Adrenal gland (tissue), 5 donors: ENCODE data around the gene TEX48.

Experiments used
- CTCF ChIP-seq, 6 experiments: fragments of 450-650 bp in 4 of 6; fragments of 200-600 bp in 2 of 6; sonication (generic) in 1 of 6; IDR thresholded peaks; 1 replicate in 5 of 6; 2 replicates in 1 of 6; pipeline versions ENCODE4 v1.5.1 to v1.8.0; 2016 to 2021; ENCODE audit warnings: antibody characterized with exemption in 6 of 6, mild to moderate bottlenecking in 2 of 6, moderate library complexity in 1 of 6
- POLR2A ChIP-seq, 2 donors: fragments of 450-650 bp; IDR thresholded peaks; one replicate each; pipeline ENCODE4 v1.6.1; 2017; ENCODE audit warnings: antibody characterized with exemption in 2 of 2, mild to moderate bottlenecking in 2 of 2, moderate library complexity in 1 of 2
- donor health status: DM: no; HTN: no; CAD: no.

GRCh38 chr9:114678795-114679194 is 3.2 kb downstream of the TEX48 start:
- no peak for TF ChIP-seq CTCF (IDR thresholded peaks at IDR 0.05)
- TF ChIP-seq POLR2A (IDR thresholded peaks at IDR 0.05): no peak
